Transverse colon (tissue), 4 donors: ENCODE measurements around the gene CPAMD8. TPM values are rescaled to one million over a fixed set of nuclear protein-coding genes. Genes with fewer than 3 reads are reported as not detected.

Experiments
- DNase-seq: peaks from one replicate; pipeline ENCODE4 v3.0.0-alpha.2; 2019
- H3K27ac ChIP-seq, 4 donors: fragments of 200-600 bp; sonication (generic); 2 replicates each; pipeline ENCODE4 v1.5.1; 2016 to 2018; ENCODE audit warnings: inconsistent platforms in 4 of 4
- H3K27me3 ChIP-seq: fragments of 200-600 bp; sonication (generic); 2 replicates; pipeline ENCODE4 v1.5.1; 2017; ENCODE audit warnings: inconsistent platforms
- H3K36me3 ChIP-seq, 4 donors: fragments of 200-600 bp; sonication (generic); 2 replicates each; pipeline ENCODE4 v1.5.1; 2017 to 2019; ENCODE audit warnings: inconsistent platforms in 4 of 4
- H3K4me1 ChIP-seq, 4 donors: fragments of 200-600 bp; sonication (generic); 2 replicates each; pipeline ENCODE4 v1.5.1; 2017 to 2020; ENCODE audit warnings: inconsistent platforms in 4 of 4
- H3K4me3 ChIP-seq, 4 donors: fragments of 200-600 bp; sonication (generic); 1 replicate in 1 of 4; 2 replicates in 3 of 4; pipeline versions ENCODE4 v1.5.1 to v1.6.1; 2017 to 2019; ENCODE audit warnings: inconsistent platforms in 4 of 4
- H3K9me3 ChIP-seq, 2 donors: fragments of 200-600 bp; sonication (generic); 2 replicates each; pipeline ENCODE4 v1.5.1; 2017 to 2019; ENCODE audit warnings: inconsistent platforms in 2 of 2
- EP300 ChIP-seq: sonication (generic); formaldehyde crosslinking; IDR thresholded peaks from one replicate; pipeline ENCODE4 v1.6.1; 2017; ENCODE audit warnings: antibody characterized with exemption, low read depth
- POLR2A ChIP-seq: fragments of 450-650 bp; IDR thresholded peaks from one replicate; pipeline ENCODE4 v1.6.1; 2016; ENCODE audit warnings: antibody characterized with exemption, mild to moderate bottlenecking, moderate library complexity
- POLR2AphosphoS5 ChIP-seq, 3 donors: sonication (generic); formaldehyde crosslinking; IDR thresholded peaks; one replicate each; pipeline ENCODE4 v1.6.1; 2016; ENCODE audit warnings: antibody characterized with exemption in 3 of 3
- WGBS, 2 donors: methylation state at CpG; one replicate each; pipeline ENCODE4 v1.1.5; 2018; ENCODE audit warnings: low coverage in 1 of 2; 5-methylcytosine and 5-hydroxymethylcytosine counted together
- in situ Hi-C, 4 donors: fragments of 200-750 bp; cut with MboI; loops; one replicate each; pipeline versions ENCODE4 v1.15.0 to v1.15.1; 2017; ENCODE audit warnings: low sequenced_read_pairs in 3 of 4, low pct_ligation_motif_present in 1 of 4, low pct_unique_long_range_greater_than_20kb in 1 of 4
- intact Hi-C: fragments of 100-400 bp; cut with DNase I; formaldehyde crosslinking; loops from one replicate; pipeline ENCODE4 v1.15.1; 2023; ENCODE audit warnings: low total_unique reads
- small RNA-seq, 4 donors: library from RNA; depleted of rRNA; stranded (forward); fragments of <200 nt; gene quantifications; one replicate each; pipeline ENCODE3, GENCODE V24; 2016
- total RNA-seq, 4 donors: library from RNA; depleted of rRNA; stranded (reverse); fragments of >200 nt; gene quantifications; one replicate each; pipeline ENCODE4 v1.1.0, GENCODE V29; 2016
- TF ChIP-seq, protein P1 (sequence below), 5 experiments: fragments of 200-600 bp in 3 of 5; fragments of 450-650 bp in 2 of 5; sonication (generic) in 3 of 5; IDR thresholded peaks; 1 replicate in 2 of 5; 2 replicates in 3 of 5; pipeline ENCODE4 v1.5.1; 2016 to 2017; ENCODE audit warnings: antibody characterized with exemption in 5 of 5, inconsistent platforms in 3 of 5, mild to moderate bottlenecking in 2 of 5, moderate library complexity in 1 of 5

The CPAMD8 gene
- total RNA-seq, 4 donors from 2014 or later, result 1.4 to 20.9 (median 7.7) TPM

DNA sequence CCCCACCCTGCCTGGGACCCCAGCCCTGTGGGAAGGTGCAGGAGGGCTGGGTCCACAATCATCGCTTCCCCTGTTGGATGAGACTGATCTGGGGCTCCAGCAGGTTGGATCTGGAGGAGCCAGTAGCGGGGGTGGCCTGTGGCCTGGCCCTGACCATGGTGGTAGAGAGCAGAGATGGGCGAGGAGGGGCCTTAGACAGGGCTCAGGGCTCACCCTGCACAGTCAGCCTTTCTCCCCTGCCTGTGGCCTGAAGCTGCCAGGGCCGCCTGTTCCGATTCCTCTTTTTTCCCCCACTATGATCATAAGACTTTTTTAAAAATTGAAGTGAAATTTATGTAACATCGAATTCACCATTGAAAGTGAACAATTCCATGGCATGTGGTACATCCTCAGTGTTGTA is 179.2 kb downstream of the CPAMD8 start:
- Histone ChIP-seq H3K9me3 (no peaks in the 10 kb centered on the region), H3K4me1 (no peaks in the 10 kb centered on the region), H3K4me3 (no peak overlapping the region), H3K27ac (no peak overlapping the region), H3K36me3 (peaks cover 0 to 43% (median 16%) of the 10 kb centered on the region in 4 donors), H3K27me3 (no peaks in the 10 kb centered on the region)
- intact Hi-C loops, result no loop called here
- in situ Hi-C loops, result no loop called here
- TF ChIP-seq POLR2AphosphoS5 (IDR thresholded peaks at IDR 0.05) (no peak), EP300 (no peak), POLR2A (no peak)
- TF ChIP-seq, protein P1, sequence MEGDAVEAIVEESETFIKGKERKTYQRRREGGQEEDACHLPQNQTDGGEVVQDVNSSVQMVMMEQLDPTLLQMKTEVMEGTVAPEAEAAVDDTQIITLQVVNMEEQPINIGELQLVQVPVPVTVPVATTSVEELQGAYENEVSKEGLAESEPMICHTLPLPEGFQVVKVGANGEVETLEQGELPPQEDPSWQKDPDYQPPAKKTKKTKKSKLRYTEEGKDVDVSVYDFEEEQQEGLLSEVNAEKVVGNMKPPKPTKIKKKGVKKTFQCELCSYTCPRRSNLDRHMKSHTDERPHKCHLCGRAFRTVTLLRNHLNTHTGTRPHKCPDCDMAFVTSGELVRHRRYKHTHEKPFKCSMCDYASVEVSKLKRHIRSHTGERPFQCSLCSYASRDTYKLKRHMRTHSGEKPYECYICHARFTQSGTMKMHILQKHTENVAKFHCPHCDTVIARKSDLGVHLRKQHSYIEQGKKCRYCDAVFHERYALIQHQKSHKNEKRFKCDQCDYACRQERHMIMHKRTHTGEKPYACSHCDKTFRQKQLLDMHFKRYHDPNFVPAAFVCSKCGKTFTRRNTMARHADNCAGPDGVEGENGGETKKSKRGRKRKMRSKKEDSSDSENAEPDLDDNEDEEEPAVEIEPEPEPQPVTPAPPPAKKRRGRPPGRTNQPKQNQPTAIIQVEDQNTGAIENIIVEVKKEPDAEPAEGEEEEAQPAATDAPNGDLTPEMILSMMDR (IDR thresholded peaks at IDR 0.05), result no peak
- WGBS, 2 donors, result 97 to 100% methylated on average over 3 to 6 of the region's 6 CpGs
- no peak for DNase-seq

DNA sequence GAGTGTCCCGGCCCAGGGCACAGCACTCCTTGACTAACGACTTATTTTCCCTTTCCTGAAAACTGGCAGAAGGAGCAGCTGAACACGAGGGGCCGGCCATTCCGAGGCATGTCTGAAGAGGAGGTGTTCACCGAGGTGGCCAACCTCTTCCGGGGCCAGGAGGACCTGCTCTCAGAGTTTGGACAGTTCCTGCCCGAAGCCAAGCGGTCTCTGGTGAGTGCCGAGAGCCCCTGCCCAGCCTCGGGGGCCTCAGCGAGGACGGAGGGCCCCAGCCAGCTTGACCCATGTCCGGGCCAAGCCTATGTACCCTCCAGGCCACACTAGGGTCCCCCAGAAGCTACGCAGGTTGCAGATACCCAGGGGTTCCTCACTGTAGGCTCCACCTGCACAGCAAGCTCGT is 179.7 kb downstream of the CPAMD8 start:
- no peaks in the 10 kb centered on the region for H3K9me3 ChIP-seq
- H3K36me3 ChIP-seq, result peaks cover 0 to 45% (median 14%) of the 10 kb centered on the region in 4 donors
- H3K4me1 ChIP-seq, result no peaks in the 10 kb centered on the region
- intact Hi-C loops (no loop called here), in situ Hi-C loops (no loop called here)
- H3K27me3 ChIP-seq, result no peaks in the 10 kb centered on the region
- WGBS, 2 donors, result 89 to 96% methylated on average over 3 to 16 of the region's 16 CpGs
- H3K27ac ChIP-seq, result no peak overlapping the region
- DNase-seq, result no peak
- TF ChIP-seq EP300 (no peak), POLR2AphosphoS5 (IDR thresholded peaks at IDR 0.05) (no peak), POLR2A (no peak)
- TF ChIP-seq, protein P1 (IDR thresholded peaks at IDR 0.05), result no peak
- no peak overlapping the region for H3K4me3 ChIP-seq

Small RNA genes lying within 50 kb of the gene (small RNA-seq; reads per million reads assigned to genes)
- gene RN7SL823P, result 0 reads per million in 4 donors
- gene RN7SL835P, result 0 reads per million in 4 donors

Other genes with a start within 250 kb of the CPAMD8 start
- gene SIN3B, start 197.4 kb downstream of the CPAMD8 start, total RNA-seq, result 100 to 1,000 TPM in 1 of 4 donors, 10 to 100 TPM in 3; 38.1 to 294 (median 66.5) TPM
- gene F2RL3, start 137.8 kb downstream of the CPAMD8 start, total RNA-seq, result 10 to 100 TPM in 2 of 4 donors, 1 to 10 TPM in 2; 2.2 to 22.7 (median 9.1) TPM
- gene HAUS8, start 48.6 kb upstream of the CPAMD8 start, total RNA-seq, result 10 to 100 TPM in 2 of 4 donors, 1 to 10 TPM in 2; 4.4 to 13.8 (median 10.3) TPM
- 100 to 1,000 TPM; 102 to 246 (median 151) TPM for gene MYO9B, start 49.0 kb upstream of the CPAMD8 start, total RNA-seq
- gene USE1, start 188.5 kb upstream of the CPAMD8 start, total RNA-seq, result 10 to 100 TPM; 18.3 to 30.7 (median 24.5) TPM
- 10 to 100 TPM in 3 of 4 donors, 1 to 10 TPM in 1; 4.8 to 42.6 (median 29.9) TPM for gene OCEL1, start 199.4 kb upstream of the CPAMD8 start, total RNA-seq
- gene NR2F6, start 219.1 kb upstream of the CPAMD8 start, total RNA-seq, result 100 to 1,000 TPM; 156 to 362 (median 206) TPM
- 1 to 10 TPM in 1 of 4 donors, under 1 TPM in 2, not detected in 1; 0.79 to 1.2 (median 0.96) TPM for gene USHBP1, start 237.9 kb upstream of the CPAMD8 start, total RNA-seq
- 100 to 1,000 TPM in 1 of 4 donors, 10 to 100 TPM in 3; 56.2 to 364 (median 80.2) TPM for gene BABAM1, start 240.6 kb upstream of the CPAMD8 start, total RNA-seq